LNCAP (cell line): ENCODE data around the gene EFNB2.

Experiments used
- CTCF ChIP-seq: fragments of 450-650 bp; IDR thresholded peaks from 2 replicates; pipeline ENCODE4 v1.5.1; 2017; ENCODE audit warnings: mild to moderate bottlenecking

The EFNB2 gene

GRCh38 chr13:106532111-106532929 lies 3.1 kb downstream of the EFNB2 start:
- TF ChIP-seq CTCF = no peak

DNA sequence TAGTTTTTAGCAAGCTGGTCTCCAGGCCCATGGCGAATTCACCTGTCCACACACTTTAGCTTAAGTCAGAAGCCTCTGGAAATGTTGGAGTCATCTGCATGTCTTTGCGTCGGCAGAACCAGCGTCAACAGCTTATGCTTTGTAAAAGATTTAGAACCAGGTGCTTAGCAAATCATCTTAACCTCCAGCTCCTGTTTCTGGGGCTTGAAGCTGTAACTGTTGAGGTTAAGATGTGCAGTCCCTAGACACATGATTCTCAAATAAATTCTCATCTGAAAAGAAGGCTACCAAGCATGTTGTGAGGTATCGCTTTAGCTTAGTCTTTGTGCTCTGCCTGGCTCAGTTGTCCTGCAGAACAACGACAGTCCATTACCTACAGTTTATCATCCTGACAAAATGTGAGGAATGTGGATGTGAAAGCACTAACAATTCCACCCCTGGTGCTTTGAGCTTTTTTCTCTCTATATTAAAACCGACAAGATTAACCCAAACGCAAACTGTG lies 4.4 kb downstream of the EFNB2 start:
- TF ChIP-seq CTCF = no peak

DNA sequence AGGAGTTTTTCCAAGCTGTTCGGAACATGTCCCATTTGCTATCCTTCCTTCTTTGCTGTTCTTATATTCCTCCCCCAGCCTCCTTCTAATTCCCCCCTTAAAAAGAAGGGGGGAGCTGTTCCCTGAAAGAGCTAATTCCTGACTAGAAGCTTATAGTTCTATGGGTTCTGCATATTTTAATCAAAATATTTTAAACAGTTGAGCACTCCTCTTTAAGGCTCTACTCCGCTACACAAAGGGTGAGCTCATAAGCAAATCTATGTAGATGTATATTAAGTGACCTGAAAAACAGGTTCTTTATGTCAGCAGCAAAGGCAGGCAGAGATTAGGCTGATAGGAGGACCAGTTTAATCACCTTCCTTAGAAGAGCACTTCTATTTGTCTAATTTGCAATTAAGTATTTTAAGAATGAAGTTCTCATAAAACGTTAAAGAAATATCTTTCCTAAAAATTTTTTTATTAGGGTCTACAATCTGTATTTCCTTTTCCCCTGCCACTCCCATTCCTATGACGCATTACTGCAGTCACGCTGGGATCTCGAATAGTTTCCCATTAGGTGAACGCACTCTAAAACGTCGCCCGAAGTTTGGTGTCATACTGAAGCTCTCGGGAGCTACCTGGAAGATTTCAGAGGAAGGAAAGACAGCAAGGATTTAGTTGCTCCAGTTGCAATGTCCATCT lies 5.2 kb downstream of the EFNB2 start:
- TF ChIP-seq CTCF = no peak

GRCh38 chr13:106529415-106530170 lies 5.9 kb downstream of the EFNB2 start:
- no peak for TF ChIP-seq CTCF

DNA sequence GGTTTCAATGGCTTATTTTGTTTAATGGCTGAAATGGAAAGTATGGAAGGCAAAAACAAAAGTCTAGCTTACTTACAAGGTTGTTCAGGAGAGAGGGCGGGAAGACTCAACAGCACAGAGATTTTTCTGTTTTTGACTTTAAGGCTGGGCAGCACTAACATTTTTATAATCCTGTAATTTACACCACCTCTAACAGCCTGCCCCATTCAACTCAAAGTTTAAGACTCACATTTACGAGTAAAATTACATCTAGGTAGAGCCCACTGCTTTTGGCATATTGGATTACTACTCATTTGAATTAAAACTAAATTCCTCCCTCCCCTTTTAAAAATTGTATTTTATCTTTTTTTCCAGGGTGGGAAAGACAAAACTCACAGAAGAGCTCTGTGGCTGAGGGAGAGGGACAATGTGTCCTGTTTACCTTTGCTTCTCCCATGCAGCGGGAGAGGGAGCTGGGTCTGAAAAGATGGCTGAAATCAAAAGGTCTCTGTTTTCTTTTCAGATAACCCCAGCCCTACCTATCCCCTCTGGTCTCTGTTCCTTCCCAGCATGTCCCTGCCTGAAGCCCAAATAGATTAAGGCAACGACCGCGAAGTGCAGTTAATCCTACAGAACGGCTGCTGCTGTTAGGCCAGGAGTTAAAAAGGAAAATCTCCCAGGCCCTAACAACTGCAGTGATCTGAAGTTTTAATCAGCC lies 6.6 kb downstream of the EFNB2 start:
- TF ChIP-seq CTCF = no peak

- TF ChIP-seq CTCF = no peak
Measured at GRCh38 chr13:106527826-106528225, 7.6 kb downstream of the EFNB2 start.

GRCh38 chr13:106527445-106527801 lies 8.0 kb downstream of the EFNB2 start:
- TF ChIP-seq CTCF = no peak
